ENCODE data around the gene YTHDF1.
A peak's percentile ranks its signal among the peaks of the same experiment; 100 is the strongest.

YTHDF1 gene

DNA sequence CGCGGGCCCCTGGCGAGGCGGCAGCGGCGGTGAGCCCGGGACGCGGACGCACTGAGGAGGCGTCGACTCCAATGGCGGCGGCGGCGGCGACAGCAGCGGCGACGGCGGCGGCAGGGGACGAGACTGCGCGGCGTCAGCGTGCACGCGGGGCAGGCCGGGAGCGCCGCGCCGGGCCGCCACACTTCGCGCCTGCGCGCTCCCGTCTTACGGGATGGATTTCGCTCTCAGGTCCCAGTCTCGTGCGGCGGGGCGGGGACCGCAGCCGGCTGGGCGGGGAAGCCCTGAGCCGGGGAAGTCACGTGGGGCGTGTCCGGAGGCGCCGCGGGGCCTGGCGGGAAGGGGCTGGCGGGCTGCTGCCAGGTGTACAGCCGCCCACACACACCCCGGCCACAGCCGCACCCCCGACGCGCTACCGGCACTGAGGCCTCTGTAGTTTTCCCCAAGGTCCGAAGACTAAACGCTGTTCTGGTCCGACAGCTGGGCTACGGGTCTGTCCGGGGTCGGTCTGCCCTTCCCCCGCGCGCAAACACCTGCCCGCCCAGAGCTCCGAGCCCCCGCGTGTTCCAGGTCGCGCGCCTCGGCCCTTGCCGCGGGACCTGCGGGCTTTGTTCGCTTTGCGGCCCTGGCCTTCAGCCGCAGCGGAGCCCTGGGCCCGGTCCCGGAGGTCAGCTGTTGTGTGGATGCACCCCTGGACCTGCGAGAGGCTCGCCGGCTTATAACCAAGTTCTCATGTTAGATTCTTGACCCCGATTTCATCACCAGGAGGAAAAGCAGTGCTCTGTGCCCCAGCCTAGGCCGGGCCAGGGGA lies at the start of gene YTHDF1:
Gene YTHDF1, minus strand, starts transcription at position 91 of the 808 bp plus-strand sequence. CDS start 239 bp downstream, outside the sequence.
- TF ChIP-seq POLR2A (IDR thresholded peaks at IDR 0.05; ENCODE audit: extremely low read depth, insufficient read length): peak; percentile 61
- TF ChIP-seq, protein P1, sequence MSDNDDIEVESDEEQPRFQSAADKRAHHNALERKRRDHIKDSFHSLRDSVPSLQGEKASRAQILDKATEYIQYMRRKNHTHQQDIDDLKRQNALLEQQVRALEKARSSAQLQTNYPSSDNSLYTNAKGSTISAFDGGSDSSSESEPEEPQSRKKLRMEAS (IDR thresholded peaks at IDR 0.05; ENCODE audit: low read depth, low read length): peak; percentile 98
- peak; percentile 87 for TF ChIP-seq MYC (IDR thresholded peaks at IDR 0.05; ENCODE audit: low read depth, low read length)
- TF ChIP-seq, protein P2, sequence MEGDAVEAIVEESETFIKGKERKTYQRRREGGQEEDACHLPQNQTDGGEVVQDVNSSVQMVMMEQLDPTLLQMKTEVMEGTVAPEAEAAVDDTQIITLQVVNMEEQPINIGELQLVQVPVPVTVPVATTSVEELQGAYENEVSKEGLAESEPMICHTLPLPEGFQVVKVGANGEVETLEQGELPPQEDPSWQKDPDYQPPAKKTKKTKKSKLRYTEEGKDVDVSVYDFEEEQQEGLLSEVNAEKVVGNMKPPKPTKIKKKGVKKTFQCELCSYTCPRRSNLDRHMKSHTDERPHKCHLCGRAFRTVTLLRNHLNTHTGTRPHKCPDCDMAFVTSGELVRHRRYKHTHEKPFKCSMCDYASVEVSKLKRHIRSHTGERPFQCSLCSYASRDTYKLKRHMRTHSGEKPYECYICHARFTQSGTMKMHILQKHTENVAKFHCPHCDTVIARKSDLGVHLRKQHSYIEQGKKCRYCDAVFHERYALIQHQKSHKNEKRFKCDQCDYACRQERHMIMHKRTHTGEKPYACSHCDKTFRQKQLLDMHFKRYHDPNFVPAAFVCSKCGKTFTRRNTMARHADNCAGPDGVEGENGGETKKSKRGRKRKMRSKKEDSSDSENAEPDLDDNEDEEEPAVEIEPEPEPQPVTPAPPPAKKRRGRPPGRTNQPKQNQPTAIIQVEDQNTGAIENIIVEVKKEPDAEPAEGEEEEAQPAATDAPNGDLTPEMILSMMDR (IDR thresholded peaks at IDR 0.05; ENCODE audit: low read depth, low read length): no peak
- H3K4me3 ChIP-seq (ENCODE audit: low read depth, low read length): peak within 1 kb of the TSS; percentile 80
- DNase-seq (ENCODE audit: low read depth): peak; percentile 97

DNA sequence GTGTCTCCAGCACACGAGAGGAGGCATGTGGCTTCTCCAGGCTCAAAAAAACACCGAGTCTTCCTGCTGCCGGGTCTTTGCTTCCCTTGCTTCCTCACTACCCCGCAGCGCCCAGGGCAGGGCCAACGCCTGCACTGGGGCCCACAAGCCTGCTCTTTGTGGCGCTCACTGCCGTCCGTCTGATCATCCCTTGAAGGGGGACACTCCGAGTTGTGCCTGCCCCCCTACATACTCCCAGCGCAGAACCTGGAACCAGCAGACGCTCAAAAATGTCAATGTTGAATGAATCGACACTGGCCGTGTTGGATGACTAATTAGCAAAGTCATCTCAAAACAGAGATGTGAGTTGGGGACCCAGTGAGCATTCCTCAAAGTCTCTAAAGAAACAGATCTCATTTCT lies 48.6 kb upstream of the YTHDF1 start:
- no peak overlapping the region for H3K4me3 ChIP-seq (ENCODE audit: low read depth, low read length)
- TF ChIP-seq, protein P2 (IDR thresholded peaks at IDR 0.05; ENCODE audit: low read depth, low read length): no peak
- TF ChIP-seq MYC (IDR thresholded peaks at IDR 0.05; ENCODE audit: low read depth, low read length) (no peak), POLR2A (IDR thresholded peaks at IDR 0.05; ENCODE audit: extremely low read depth, insufficient read length) (no peak)
- TF ChIP-seq, protein P1 (IDR thresholded peaks at IDR 0.05; ENCODE audit: low read depth, low read length): no peak
- DNase-seq (ENCODE audit: low read depth): no peak

DNA sequence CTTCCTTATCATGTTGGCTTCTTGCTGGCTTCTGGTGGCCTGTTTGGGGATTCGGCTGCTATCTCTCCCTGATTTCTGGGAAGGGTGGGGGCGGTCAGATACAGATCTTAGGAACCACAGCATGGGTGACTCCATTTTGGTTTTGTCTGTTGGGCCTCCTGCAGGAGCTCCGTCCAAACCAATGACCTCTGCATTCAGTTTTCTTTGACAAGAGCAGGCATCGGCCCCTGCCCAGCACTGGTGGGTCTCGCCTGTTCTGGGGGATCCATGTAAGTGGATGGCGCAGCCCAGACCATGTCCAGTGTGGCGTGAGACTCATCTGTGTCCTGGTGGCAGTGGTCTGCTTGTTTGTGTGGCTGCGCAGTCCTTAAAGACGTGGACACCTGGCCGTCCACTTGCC lies 48.1 kb upstream of the YTHDF1 start:
- TF ChIP-seq, protein P2 (IDR thresholded peaks at IDR 0.05; ENCODE audit: low read depth, low read length): no peak
- no peak overlapping the region for H3K4me3 ChIP-seq (ENCODE audit: low read depth, low read length)
- no peak for DNase-seq (ENCODE audit: low read depth)

DNA sequence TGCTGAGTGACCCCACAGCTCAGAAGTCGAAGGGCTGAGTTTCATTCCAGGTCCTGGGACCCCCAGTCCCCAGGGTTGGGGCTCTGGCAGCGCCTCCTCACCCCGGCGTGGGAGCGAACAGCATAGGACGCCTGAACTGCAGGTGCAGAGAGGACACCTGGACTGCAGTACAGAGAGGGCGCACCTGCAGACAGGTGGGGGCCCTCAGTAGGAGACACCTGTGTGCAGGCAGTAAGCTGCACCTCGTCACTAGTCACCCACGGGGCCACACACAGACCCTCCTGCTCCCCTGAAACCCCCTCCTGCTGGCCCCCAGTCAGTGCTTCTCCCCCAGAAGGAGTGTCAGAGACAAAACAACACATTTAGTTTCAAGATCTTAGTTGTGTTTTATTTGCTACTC lies 46.9 kb upstream of the YTHDF1 start:
- TF ChIP-seq, protein P1 (IDR thresholded peaks at IDR 0.05; ENCODE audit: low read depth, low read length): no peak
- TF ChIP-seq, protein P2 (IDR thresholded peaks at IDR 0.05; ENCODE audit: low read depth, low read length): no peak
- no peak for TF ChIP-seq MYC (IDR thresholded peaks at IDR 0.05; ENCODE audit: low read depth, low read length)
- DNase-seq (ENCODE audit: low read depth): no peak
- no peak overlapping the region for H3K4me3 ChIP-seq (ENCODE audit: low read depth, low read length)

DNA sequence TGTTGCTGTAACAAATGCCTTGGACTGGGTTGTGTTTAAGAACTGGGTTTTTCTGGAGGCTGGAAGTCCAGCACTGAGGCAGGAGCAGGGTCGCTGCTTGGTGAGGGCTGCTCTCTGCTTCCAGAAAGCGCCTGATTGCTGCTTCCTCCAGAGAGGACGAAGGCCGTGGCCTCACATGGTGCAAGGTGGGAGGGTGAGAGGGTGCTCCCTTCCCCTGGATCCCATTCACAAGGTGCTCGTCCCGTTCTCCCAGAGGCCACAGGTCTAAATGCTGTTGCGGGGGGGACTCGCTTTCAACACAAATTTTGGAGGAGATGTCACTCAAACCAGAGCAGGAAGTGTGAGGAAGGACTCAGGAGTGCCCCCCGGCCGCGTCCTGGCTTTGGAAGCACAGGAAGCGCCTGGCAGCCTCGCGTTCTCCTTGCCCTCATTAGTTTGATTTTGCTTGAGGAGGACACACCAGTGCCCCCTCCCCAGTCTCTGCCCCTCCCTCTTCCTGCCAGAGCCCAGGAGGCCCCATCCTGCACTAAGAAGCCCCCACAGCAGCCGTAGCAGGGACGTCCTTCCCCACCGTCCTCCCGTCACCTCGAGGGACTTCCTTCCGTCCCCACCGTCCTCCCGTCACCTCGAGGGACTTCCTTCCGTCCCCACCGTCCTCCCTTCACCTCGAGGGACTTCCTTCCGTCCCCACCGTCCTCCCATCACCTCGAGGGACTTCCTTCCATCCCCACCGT lies 46.0 kb upstream of the YTHDF1 start:
- DNase-seq (ENCODE audit: low read depth): no peak
- no peak for TF ChIP-seq POLR2A (IDR thresholded peaks at IDR 0.05; ENCODE audit: extremely low read depth, insufficient read length)
- no peak for TF ChIP-seq MYC (IDR thresholded peaks at IDR 0.05; ENCODE audit: low read depth, low read length)
- TF ChIP-seq, protein P1 (IDR thresholded peaks at IDR 0.05; ENCODE audit: low read depth, low read length): no peak
- TF ChIP-seq, protein P2 (IDR thresholded peaks at IDR 0.05; ENCODE audit: low read depth, low read length): no peak
- no peak overlapping the region for H3K4me3 ChIP-seq (ENCODE audit: low read depth, low read length)

Data from NB4 (cell line).